Ovary (tissue), 9 donors: ENCODE measurements around the gene EVA1B. TPM values are rescaled to one million over a fixed set of nuclear protein-coding genes. Genes with fewer than 3 reads are reported as not detected.

ENCODE experiments used
- DNase-seq, 5 donors: peaks; one replicate each; pipeline ENCODE4 v3.0.0-alpha.2; 2019 to 2020
- H3K27ac ChIP-seq, 2 donors: fragments of 200-600 bp; one replicate each; pipeline versions ENCODE4 v1.5.1 to v1.8.0; 2019 to 2022
- H3K27me3 ChIP-seq: fragments of 200-600 bp; one replicate; pipeline ENCODE4 v1.8.0; 2022
- H3K36me3 ChIP-seq: fragments of 200-600 bp; sonication (generic); one replicate; pipeline ENCODE4 v1.5.1; 2019
- H3K4me1 ChIP-seq: one replicate; pipeline ENCODE4 v1.8.1; 2013; ENCODE audit warnings: mild to moderate bottlenecking, moderate library complexity; ENCODE audit not compliant: insufficient read depth
- H3K4me3 ChIP-seq: fragments of 200-600 bp; sonication (generic); one replicate; pipeline ENCODE4 v1.5.1; 2017
- H3K9me3 ChIP-seq, 2 donors: fragments of 200-600 bp in 1 of 2; sonication (generic) in 1 of 2; one replicate each; pipeline versions ENCODE4 v1.5.1 to v1.8.1; 2013 to 2019; ENCODE audit warnings: mild to moderate bottlenecking in 1 of 2, moderate library complexity in 1 of 2
- CTCF ChIP-seq, 3 donors: fragments of 450-650 bp in 2 of 3; fragments of 200-600 bp in 1 of 3; IDR thresholded peaks; one replicate each; pipeline versions ENCODE4 v1.5.1 to v1.8.0; 2016 to 2022; ENCODE audit warnings: antibody characterized with exemption in 3 of 3, mild to moderate bottlenecking in 1 of 3
- EP300 ChIP-seq: sonication (generic); formaldehyde crosslinking; IDR thresholded peaks from one replicate; pipeline ENCODE4 v1.6.1; 2017; ENCODE audit warnings: antibody characterized with exemption
- POLR2A ChIP-seq: fragments of 450-650 bp; IDR thresholded peaks from one replicate; pipeline ENCODE4 v1.6.1; 2017; ENCODE audit warnings: antibody characterized with exemption, mild to moderate bottlenecking, moderate library complexity
- WGBS, 3 donors: extraction: QIAGEN DNeasy Blood & Tissue Kit in 1 of 3; methylation state at CpG; one replicate each; pipeline versions ENCODE4 v1.1.5 to v1.1.7; 2013 to 2017; 5-methylcytosine and 5-hydroxymethylcytosine counted together
- intact Hi-C, 4 donors: fragments of 100-400 bp; cut with DNase I; formaldehyde crosslinking; loops; one replicate each; pipeline versions ENCODE4 v1.11.0 to v1.15.1; 2022 to 2023
- polyA plus RNA-seq, 2 donors: library from polyadenylated mRNA; stranded (reverse); fragments of 200-250 nt in 1 of 2; fragments of 350-450 nt in 1 of 2; fragmentation: Illumina TruSeq in 1 of 2; extraction: RNeasy Lipid Tissue Mini Kit (QIAGEN cat#74804) in 1 of 2; gene quantifications; one replicate each; pipeline ENCODE4 v1.2.3, GENCODE V29; 2013 to 2014
- total RNA-seq, 7 donors: library from RNA; depleted of rRNA in 2 of 7; stranded (reverse); fragments of >200 nt in 2 of 7; fragmentation: NEBNext Ultra II Directional in 3 of 7; extraction: Animal tissue kit (Norgen Biotek cat#: 25700) in 3 of 7; gene quantifications; one replicate each; pipeline versions ENCODE4 v1.1.0 to v1.2.4, GENCODE V29; 2016 to 2023
- donor health status: DM: no; HTN: no; CAD: no; lungs with moderate emphysema.
- donor health status: DM: no; HTN: no; CAD: no.
- donor health status: Bipolar disorder and iron deficiency.
- donor health status: DM: yes; HTN: yes; CAD: no.
- donor health status: DM: no; HTN: no; CAD: no.
- donor health status: DM: yes; HTN: yes; CAD: no.

The EVA1B gene
- total and polyA plus RNA-seq, 9 donors: 39.9 to 113 (median 55.4) TPM; not detected in 1

- H3K27me3 ChIP-seq: no peaks in the 10 kb centered on the region
- TF ChIP-seq POLR2A: no peak
- no peak for TF ChIP-seq EP300
- TF ChIP-seq CTCF (IDR thresholded peaks at IDR 0.05): no peak
- H3K36me3 ChIP-seq: no peaks in the 10 kb centered on the region
- H3K4me1 ChIP-seq: peaks cover 6% of the 10 kb centered on the region
- WGBS, 3 donors: 84 to 90% (median 86%) methylated on average over 23 of the region's 23 CpGs
- no peak overlapping the region for H3K27ac ChIP-seq
- H3K4me3 ChIP-seq: no peak overlapping the region
- DNase-seq: peak in 1 of 5 donors; percentile 20
- no peaks in the 10 kb centered on the region for H3K9me3 ChIP-seq
- intact Hi-C loops: no loop called here
These were observed 19.6 kb downstream of the EVA1B start for GRCh38 chr1:36303650-36304360.

- TF ChIP-seq EP300 (no peak), POLR2A (no peak), CTCF (IDR thresholded peaks at IDR 0.05) (no peak)
- intact Hi-C loops: no loop called here
- no peaks in the 10 kb centered on the region for H3K36me3 ChIP-seq
- WGBS, 3 donors: 59 to 68% (median 66%) methylated on average over 5 of the region's 5 CpGs
- no peak for DNase-seq
- H3K9me3 ChIP-seq: no peaks in the 10 kb centered on the region
- H3K4me1 ChIP-seq: peaks cover 6% of the 10 kb centered on the region
- no peak overlapping the region for H3K27ac ChIP-seq
- no peaks in the 10 kb centered on the region for H3K27me3 ChIP-seq
- no peak overlapping the region for H3K4me3 ChIP-seq
These were observed 20.2 kb downstream of the EVA1B start for GRCh38 chr1:36303244-36303643.

- DNase-seq: no peak
- H3K36me3 ChIP-seq: no peaks in the 10 kb centered on the region
- WGBS, 3 donors: 43 to 82% (median 66%) methylated on average over 1 of the region's 1 CpG
- no peaks in the 10 kb centered on the region for H3K9me3 ChIP-seq
- intact Hi-C loops: no loop called here
- TF ChIP-seq POLR2A (no peak), EP300 (no peak)
- no peak overlapping the region for H3K27ac ChIP-seq
- H3K4me1 ChIP-seq: peaks cover 4% of the 10 kb centered on the region
- no peak overlapping the region for H3K4me3 ChIP-seq
- H3K27me3 ChIP-seq: no peaks in the 10 kb centered on the region
These were observed 22.2 kb downstream of the EVA1B start for GRCh38 chr1:36301220-36301619.

GRCh38 chr1:36300526-36300925, 22.9 kb downstream of the EVA1B start:
- WGBS, 3 donors: 71 to 92% (median 81%) methylated on average over 1 of the region's 1 CpG
- intact Hi-C loops: no loop called here

More at GRCh38 chr1:36300526-36300925, 22.9 kb downstream of the EVA1B start:
- Histone ChIP-seq H3K9me3 (no peaks in the 10 kb centered on the region), H3K27me3 (no peaks in the 10 kb centered on the region), H3K27ac (no peak overlapping the region), H3K4me3 (no peak overlapping the region), H3K36me3 (no peaks in the 10 kb centered on the region), H3K4me1 (no peaks in the 10 kb centered on the region)
- TF ChIP-seq EP300 (no peak), CTCF (IDR thresholded peaks at IDR 0.05) (no peak), POLR2A (no peak)
- DNase-seq: no peak
